HG03354 (cell line): ENCODE measurements around the gene FYB1.

Experiments
- ATAC-seq: cut with Tn5 transposase; IDR thresholded peaks from one replicate; pipeline ENCODE4 v1.9.1; 2021; ENCODE audit warnings: mild to moderate bottlenecking; ENCODE audit not compliant: unreplicated experiment, poor library complexity, severe bottlenecking

The FYB1 gene

DNA sequence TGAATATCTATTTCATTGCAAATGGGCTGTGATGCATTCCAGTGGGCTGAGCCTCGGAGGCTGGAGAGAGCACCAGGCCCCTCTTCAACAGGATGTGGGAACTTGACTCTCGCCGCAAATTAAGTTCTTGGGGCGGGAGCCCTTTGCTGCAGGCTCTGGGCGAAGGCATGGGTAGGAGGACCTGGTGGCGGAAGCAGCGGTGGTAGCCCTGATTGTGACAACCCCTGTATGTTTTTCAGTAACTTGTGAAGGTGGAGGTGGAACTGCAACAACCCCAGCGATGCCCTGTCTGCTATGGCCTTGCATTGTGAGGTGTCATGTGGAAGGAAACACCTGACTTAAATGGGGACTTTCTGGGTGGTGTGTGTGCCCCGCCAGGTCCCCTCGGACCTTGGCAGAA, 9.4 kb downstream of the FYB1 start:
- ATAC-seq, result peak; percentile 63

DNA sequence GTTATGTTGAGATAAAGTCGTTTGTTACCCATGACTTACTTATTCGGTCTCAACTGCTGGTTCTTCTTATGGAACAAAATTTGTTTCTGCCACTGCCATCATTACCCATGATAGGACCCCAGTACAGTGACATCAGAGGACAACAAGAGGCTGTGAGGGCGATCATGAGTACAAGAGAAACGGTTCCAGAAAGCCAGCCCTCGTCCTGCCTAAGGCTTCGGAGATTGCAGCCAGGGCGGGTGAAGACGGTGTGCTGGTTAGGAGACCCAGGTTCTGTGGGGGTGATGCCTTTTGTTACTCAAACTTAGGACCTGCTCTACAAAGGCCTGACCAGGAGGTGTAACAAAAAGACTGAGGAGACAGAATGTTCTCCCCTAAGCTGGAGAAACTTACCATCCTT, 10.9 kb downstream of the FYB1 start:
- no peak for ATAC-seq

DNA sequence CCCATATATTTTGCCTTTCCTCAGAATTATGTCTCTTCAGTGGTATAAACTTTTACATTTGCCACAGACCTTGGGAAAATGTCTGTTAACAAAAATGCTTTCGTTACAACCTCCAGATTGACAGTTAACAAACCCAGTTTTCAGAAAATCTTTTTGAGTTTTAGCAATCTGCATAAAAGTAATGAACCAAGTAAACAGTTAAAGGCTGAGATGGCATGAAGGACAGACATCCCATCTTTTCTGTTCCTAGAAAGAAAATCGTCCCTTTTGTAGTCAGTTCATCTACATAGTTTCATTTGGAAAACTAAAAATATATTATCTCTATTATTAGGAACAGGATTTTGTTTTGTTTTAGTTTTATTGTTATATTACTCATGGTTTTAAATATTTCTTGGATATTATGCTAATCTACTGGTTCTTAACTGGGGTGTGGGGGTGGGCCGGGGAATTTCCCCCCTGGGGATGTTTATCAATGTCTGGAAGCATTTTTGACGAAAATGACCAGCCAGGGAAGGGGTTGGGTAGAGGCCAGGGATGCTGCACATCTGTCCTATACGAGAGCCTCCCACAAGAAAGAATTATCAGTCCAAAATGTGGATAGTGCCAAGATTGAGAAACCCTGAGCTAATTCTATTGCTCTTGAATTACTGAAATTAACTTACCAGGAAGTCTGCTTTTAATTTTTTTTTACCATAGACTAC, 11.9 kb downstream of the FYB1 start:
- no peak for ATAC-seq

DNA sequence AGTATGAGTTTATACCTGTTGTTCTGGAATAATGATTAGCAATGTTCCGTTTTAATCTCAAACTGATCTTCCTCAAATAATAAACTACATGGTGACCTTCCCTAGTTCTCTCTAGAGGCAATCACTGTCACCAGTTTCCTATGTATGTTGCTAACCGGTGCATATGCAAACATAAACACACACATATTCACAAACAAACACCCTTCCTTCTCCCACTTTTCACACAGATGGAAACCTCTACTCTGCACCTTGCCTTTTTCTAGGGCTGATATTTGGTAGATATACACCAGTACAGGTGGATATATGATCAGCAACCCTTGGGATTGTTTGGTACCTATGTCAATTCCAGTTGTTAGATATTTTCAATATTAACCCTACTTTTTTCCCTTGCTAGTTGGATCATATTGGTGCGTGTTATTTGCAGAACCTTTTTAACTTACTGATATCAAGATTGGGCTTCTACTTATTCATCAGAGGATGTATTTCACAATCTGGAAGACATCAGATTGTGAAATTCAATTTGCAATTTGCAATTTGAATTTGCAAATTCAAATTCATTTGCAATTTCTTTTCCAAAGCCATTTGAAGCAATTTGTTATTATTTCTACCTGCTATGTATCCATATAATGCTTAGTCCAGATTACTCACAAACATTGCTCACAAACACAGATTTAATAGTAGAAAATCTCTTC, 12.6 kb downstream of the FYB1 start:
- no peak for ATAC-seq

DNA sequence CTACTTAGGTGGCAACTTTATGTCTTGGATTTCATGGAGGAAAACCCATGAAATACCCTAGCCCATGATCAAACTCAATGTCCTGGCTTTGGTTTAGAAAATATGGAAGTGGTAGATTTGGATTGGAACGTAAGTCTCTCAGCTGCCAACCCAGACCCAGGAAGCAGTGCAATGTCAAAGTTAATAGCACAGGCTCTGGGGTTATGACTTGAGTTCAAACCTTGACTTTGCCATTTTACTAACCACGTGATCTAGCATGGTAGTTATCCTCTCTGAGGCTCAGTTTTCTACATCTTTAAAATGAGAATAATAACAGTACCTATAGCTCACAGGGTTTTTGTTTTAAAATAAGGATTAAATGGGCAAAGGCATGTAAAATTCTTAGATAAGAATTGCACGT, 13.8 kb downstream of the FYB1 start:
- no peak for ATAC-seq

DNA sequence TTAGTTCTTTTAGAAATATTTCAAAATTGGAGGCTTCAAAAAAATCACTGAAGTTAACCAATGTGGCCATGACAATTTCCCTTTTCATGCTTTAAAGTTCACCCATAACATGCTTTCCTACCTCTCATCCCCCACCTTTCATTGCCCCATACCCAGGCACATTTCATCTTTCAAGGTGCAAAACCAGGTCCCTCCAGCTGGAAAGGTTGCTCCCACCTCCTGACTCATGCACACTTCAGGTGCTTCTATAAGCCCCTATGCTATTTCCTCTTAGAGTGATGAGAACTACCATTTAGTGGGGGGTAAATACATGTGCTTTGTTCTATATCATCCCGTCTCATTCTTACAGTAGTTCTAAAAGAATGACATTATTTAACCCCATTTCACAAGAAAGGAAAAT, 15.4 kb downstream of the FYB1 start:
- ATAC-seq, result no peak

DNA sequence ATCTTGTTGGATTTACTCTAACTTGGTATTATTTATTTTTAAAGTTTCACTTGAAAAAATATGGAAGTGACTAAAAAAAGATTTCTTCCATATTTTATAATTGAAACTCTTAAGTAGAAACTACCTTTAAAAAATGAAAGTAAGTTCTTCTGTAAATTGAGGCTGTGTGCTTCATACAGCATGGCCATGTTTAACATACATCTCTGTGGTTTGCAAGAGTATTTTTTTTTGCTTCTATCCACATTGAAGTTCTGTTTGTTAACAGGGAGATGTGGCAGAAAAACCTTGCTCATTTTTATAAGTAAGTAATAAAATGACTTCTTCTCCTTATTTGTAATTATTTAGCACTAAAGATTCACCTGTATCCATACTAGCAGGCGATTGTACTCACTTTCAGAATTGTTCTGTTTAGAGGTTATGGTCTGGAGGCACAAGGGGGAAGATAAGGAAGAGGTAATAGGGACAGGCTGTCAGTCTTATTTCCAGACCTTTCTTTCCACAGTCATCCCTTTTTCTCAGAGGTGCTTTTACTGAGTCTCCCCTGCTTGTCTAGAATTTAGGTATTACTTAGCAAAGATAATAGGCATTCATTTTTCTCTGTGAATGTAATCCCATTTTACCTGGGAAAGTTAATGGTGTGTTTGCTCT, 16.0 kb downstream of the FYB1 start:
- no peak for ATAC-seq

DNA sequence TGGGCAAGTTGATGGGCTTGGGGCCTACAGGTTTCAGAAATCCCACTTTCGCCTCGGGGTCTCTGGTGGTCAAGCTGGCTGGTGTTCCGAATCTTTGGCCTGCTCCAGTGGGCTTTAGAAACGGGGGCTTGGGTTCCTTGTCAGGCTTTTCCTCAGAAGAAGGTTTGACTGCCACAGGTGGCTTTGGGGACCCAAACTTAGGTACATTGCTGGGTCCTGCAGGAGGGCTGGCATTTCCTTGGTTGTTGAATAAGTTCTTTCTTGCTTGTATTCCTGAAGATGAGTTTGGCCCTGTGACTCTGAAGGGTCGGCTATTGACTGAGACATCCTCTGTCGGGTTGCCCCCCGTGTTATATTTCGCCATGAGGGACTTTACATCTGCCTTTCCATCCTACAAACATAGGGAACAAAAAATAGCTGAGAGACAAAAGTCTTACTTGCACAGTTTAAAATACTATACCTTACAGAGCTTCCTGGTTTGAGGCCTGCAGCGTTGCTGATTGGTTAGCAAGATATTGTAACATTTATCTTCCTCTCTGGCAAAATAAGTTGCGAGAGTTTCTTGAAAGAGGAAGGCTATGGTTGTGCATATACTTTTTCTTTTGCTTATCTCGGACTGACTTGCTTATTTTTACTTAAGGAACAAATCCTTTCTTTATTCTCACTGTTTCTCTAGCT, 16.6 kb downstream of the FYB1 start:
- ATAC-seq, result no peak

DNA sequence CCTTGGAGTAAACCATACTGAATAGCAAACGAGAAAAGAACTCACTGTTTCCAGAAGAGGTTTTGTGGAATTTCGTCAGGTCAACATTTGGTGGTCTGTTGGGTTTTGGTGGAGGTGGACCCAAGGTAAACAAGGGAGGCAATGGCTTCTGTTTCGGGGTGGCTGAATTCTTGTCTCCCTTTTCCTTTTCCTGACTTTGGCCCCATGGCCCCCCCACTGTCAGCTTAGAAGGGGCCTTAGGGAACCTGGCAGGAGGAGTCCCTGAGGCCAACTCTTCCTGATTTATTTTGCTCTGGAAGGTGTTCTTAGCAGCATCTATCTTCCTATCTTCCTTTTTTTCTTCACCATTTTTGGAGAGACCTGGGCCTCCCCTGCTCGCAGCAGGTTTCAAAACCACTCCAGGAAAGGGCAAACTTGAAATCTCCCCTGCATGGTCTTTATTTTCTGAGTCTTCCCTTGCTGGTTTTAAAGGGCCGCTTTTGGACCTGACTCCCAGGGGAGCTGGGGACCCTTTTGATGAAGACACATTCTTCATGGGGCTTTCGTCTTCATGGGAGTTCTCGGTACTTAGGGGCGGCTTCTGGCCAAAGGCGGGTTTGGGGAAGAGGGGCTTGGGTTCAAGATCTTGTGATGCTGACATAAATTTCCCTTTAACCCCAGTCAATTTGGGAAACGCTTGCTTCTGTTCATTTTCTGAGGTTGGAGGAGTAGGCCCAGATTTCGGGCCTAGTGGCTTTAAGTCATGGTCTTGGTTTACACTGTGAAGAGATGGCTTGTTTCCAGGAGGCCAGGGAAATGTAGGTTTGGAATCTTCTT, 17.4 kb downstream of the FYB1 start:
- ATAC-seq, result no peak

DNA sequence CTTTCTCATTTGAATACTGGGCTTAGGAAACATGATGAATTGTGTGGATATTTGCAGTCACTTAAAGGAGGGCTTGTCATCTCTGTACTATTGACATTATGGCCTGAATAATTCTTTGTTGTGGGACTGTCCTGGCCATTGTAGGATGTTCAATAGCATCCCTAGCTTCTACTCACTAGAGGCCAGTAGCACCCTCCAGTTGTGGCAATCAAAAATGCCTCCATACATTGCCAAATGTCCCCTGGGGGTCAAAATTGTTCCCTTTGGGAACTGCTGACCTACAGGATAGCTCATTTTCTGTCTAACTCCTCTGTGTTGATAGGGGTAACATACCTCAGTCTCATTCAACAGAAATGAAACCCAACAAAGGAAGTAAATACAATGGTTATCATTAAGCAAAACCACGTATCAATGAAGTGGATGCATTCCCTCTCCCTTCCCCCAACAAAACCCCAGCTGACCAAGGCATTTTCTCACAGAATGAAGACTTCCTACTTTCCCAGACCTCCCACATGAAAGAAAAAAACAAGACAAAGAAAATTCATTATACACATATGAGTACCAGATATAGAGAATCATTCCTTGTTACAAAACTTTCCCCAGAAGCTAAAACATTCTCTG, 18.1 kb downstream of the FYB1 start:
- ATAC-seq, result no peak

DNA sequence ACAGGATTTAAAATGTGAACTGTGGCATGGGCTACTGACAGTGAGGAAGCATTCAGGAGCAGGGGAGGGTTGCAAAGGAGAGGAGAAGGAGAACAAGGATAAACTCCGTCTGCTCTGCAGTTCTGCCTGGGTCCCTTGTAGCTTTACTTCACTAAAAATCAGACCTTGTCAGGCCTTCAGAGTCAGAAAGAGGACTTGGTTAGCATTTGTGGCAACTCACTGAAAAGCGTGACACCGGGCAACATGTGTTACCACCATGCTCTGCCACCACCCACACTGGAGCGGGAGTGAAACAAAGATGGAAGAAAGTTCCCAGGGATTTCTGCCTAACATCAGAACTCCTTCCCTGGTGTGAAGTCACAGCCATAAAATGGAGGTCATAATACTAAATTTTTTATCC, 19.3 kb downstream of the FYB1 start:
- no peak for ATAC-seq

DNA sequence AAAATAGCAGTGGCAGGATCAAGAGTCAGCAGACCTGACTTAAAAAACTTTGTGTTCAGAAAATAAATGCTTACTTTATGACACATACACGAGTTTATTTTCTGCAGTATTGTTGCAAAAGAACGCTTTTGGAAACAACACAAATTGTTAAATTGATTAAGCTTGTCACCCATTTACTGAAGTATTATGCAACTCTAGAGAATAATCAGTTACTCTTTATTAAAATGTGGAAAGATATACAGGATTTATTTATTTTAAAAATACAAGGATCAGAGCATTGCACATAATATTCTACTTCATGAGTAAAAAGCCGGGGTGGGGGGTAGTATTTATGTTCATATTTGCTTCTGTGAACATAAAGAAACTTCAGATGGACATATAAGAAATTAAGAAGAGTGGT, 20.0 kb downstream of the FYB1 start:
- no peak for ATAC-seq

DNA sequence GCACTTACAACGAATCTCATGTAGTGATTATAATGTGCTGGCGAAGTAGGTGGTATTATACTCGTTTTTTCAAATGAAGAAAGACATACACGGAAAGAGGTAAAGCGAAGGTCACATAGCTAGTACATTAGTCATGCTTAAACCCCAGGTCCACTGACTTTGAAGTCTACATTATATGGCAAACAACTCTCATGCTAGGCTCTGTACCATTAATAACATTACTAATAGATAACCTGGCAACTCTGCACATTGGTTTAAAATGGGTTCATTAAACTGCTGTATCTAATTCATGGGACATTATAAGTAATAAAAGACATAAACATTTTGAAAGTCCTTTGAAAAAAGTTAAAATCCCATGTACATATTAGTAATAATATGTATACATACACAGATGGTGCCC, 21.2 kb downstream of the FYB1 start:
- ATAC-seq, result no peak

DNA sequence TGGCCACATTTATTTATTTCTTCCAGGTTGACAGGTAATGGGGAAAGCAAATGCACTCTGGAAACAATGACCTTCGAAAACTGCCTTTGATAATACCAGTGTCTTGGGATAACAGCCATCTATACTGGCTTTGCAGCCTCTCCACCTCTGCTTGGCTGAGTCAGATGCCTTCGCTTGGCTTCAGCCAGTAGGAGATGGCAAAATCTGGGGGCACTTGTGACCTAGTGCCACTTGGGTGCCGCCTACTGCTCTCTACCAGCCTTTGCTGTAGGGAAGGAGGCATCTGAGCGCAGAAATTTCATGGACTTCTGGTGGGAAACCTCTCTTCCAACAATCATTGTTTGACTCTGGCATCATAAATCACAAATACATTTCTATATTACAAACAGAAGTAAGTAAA, 21.8 kb downstream of the FYB1 start:
- no peak for ATAC-seq

DNA sequence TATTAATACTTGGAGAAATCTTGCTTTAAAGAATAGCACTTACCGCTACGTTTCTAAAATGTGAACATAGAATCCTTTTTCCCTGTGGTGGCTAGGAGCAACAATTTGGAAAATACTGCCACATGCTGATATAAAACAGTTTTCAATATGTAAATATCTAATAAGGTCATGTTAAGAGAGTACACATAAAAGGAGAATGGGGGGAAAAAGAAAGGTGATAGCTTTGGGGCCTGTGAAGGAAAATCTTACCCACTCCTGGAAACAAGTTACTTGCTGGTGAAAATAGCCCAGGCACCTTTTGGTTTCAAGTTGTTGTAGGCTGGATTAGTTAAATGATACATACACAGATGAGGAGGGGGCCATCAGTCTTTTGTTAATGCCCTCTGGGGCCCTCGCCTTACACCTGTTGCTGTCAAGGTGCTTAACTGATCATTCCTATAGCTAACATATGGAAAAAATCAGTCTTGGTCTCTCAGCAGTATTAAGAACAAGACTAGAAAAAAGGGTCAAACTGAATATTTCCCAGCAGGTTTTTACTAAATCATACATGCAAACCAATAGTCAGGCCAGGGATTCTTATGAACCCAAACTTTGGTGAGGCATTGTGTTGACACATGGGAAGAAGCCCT, 24.1 kb downstream of the FYB1 start:
- ATAC-seq, result no peak

DNA sequence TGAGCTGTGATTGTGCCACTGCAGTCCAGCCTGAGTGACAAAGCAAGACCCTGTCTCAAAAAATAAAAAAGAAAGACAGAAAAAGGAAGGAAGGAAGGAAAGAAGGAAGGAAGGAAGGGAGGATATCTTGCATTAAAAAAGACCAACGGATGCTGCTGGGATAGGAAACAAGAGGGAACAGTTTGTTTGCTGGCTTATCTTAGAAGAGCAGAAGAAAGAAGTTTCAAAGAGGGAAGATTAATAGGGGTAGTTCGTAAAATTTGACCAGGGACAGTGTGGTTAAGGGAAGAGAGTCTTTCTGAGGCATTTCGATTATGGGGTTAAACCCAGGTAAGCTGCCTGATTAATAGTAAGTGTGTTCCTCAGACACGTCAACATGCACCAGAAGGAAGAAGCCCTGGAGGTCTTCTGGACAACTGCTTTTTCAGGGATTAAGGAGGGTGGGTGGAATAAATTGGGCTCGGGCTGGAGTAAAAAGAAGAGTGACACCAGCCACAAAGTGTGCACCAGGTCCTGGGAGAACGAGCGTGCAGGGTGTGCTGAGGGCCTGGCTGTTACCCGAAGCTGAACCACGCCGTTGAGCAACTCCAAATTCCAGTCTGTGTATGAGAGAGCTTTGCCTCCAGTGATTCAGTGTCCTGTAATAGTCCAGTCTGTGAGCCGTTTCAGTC, 24.8 kb downstream of the FYB1 start:
- no peak for ATAC-seq

DNA sequence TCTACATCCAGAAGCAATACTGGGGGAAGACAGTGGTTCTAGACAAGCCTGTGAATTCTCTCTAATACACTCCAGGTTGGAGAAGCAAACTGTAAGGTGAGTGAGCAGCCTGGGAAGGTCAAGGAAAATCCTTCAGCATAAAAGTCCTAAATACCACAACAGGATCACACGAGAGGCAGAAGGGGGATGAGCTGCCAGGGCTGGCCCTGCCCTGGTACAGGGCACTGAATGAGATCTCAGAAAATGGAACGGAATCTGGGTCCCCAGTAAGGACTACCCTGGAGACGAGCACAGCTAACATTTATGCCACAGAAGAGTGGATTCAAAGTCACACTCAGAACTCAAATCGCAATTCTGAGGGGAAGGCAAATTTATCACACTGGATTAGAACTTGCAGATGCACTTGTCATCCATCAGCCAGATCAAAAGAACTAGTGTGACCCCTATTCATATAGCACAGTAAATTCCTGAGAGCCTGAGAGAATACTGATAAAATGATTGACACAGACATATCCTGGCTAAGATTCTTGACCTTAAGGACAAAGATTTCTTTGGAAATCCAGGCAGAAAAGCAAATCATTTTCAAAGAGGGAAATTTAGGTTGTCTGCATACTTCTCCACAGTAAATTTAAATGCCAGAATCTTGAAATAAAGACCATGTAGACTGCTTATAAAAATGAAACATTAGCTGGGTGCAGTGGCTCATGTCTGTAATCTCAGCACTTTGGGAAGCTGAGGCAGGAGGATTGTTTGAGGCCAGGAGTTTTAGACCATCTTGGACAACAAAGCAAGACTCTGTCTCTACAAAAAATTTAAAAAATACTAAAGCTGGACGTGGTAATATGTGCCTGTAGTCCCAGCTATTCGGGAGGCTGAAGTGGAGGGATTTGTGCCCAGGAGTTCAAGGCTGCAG, 25.6 kb downstream of the FYB1 start:
- ATAC-seq, result no peak
